Naive thymus-derived CD4-positive, alpha-beta T cell (primary cell): ENCODE data around the gene C9orf72. TPM values are rescaled to one million over a fixed set of nuclear protein-coding genes. Genes with fewer than 3 reads are reported as not detected.
A peak's percentile ranks its signal among the peaks of the same experiment; 100 is the strongest.
"Not testable (repeated sequence)": the region's sequence is repeated elsewhere in the genome, so short reads cannot be mapped to it uniquely, and the experiment has no call there.

Experiments
- ATAC-seq: fragments of 150-1000 bp; cut with Tn5 transposase; 2 replicates; pipeline ENCODE4 v1.10.0; 2021; ENCODE audit warnings: mild to moderate bottlenecking, moderate library complexity
- CTCF ChIA-PET: fragments of 350-600 bp; sonication (Branson Sonifier 250); formaldehyde crosslinking; loops from one replicate; lab custom pipeline; 2021; ENCODE audit warnings: antibody characterized with exemption; lab: Charles Lee
- POLR2A ChIA-PET: fragments of 350-600 bp; sonication (Branson Sonifier 250); formaldehyde crosslinking; loops from one replicate; lab custom pipeline; 2021; ENCODE audit warnings: antibody characterized with exemption, inconsistent platforms; lab: Charles Lee
- DNase-seq, 9 donors: peaks; one replicate each; pipeline versions ENCODE4 v3.0.0 to v3.0.0-alpha.2; 2020 to 2022; ENCODE audit warnings: mixed read lengths in 1 of 9
- H3K27ac ChIP-seq: one replicate; pipeline ENCODE4 v1.7.0; 2013; ENCODE audit warnings: mild to moderate bottlenecking, low read depth, low read length, moderate library complexity
- H3K27me3 ChIP-seq, 2 donors: one replicate each; pipeline ENCODE4 v1.7.0; 2013; ENCODE audit warnings: low read length in 2 of 2, mild to moderate bottlenecking in 2 of 2, moderate library complexity in 2 of 2; ENCODE audit not compliant: control insufficient read depth in 2 of 2, insufficient read depth in 2 of 2
- H3K36me3 ChIP-seq, 3 experiments: 1 replicate in 2 of 3; 2 replicates in 1 of 3; pipeline ENCODE4 v1.7.0; 2013; ENCODE audit warnings: low read length in 3 of 3, mild to moderate bottlenecking in 3 of 3, moderate library complexity in 1 of 3; ENCODE audit not compliant: insufficient read depth in 3 of 3, control insufficient read depth in 2 of 3
- H3K4me1 ChIP-seq, 2 donors: one replicate each; pipeline ENCODE4 v1.7.0; 2013; ENCODE audit warnings: low read length in 2 of 2, mild to moderate bottlenecking in 2 of 2, moderate library complexity in 1 of 2; ENCODE audit not compliant: control insufficient read depth in 2 of 2, insufficient read depth in 2 of 2
- H3K4me3 ChIP-seq: 2 replicates; pipeline ENCODE4 v1.7.0; 2013; ENCODE audit warnings: mild to moderate bottlenecking, low read length
- H3K9me3 ChIP-seq, 3 experiments: 1 replicate in 2 of 3; 2 replicates in 1 of 3; pipeline ENCODE4 v1.7.0; 2013; ENCODE audit warnings: low read length in 3 of 3; ENCODE audit not compliant: control insufficient read depth in 2 of 3
- H3K27ac Mint-ChIP-seq, 9 donors: one replicate each; pipeline ENCODE4 v1.8.0; 2020 to 2022; ENCODE audit warnings: mixed read lengths in 9 of 9, mild to moderate bottlenecking in 8 of 9, moderate library complexity in 5 of 9, inconsistent platforms in 2 of 9
- H3K27me3 Mint-ChIP-seq, 5 donors: one replicate each; pipeline ENCODE4 v1.8.0; 2021 to 2022; ENCODE audit warnings: mixed read lengths in 5 of 5, mild to moderate bottlenecking in 1 of 5
- H3K36me3 Mint-ChIP-seq, 5 donors: one replicate each; pipeline ENCODE4 v1.8.0; 2020 to 2022; ENCODE audit warnings: mixed read lengths in 5 of 5, mild to moderate bottlenecking in 3 of 5, inconsistent platforms in 1 of 5
- H3K4me1 Mint-ChIP-seq, 7 donors: one replicate each; pipeline ENCODE4 v1.8.0; 2020 to 2022; ENCODE audit warnings: mixed read lengths in 7 of 7, mild to moderate bottlenecking in 3 of 7, inconsistent platforms in 1 of 7
- H3K4me3 Mint-ChIP-seq, 10 donors: one replicate each; pipeline ENCODE4 v1.8.0; 2020 to 2022; ENCODE audit warnings: mild to moderate bottlenecking in 10 of 10, mixed read lengths in 10 of 10, moderate library complexity in 6 of 10, inconsistent platforms in 2 of 10
- H3K9me3 Mint-ChIP-seq, 11 donors: one replicate each; pipeline ENCODE4 v1.8.0; 2020 to 2022; ENCODE audit warnings: mixed read lengths in 11 of 11, mild to moderate bottlenecking in 4 of 11, inconsistent platforms in 1 of 11, moderate library complexity in 1 of 11
- intact Hi-C, 2 donors: fragments of 100-400 bp; cut with micrococcal nuclease; formaldehyde crosslinking; loops; one replicate each; pipeline ENCODE4 v1.15.1; 2023
- polyA plus RNA-seq, 2 donors: library from polyadenylated mRNA; unstranded; fragments of 300-500 nt; fragmentation: Illumina TruSeq; gene quantifications; one replicate each; pipeline ENCODE4 v1.2.3, GENCODE V29; 2021
- total RNA-seq, 6 experiments: library from RNA in 5 of 6; stranded (reverse) in 5 of 6; gene quantifications; 1 replicate in 5 of 6; 2 replicates in 1 of 6; pipeline ENCODE4 v1.2.3 and lab custom pipeline; 2021 to 2026

Gene C9orf72
- total and polyA plus RNA-seq, 7 experiments from 2014 or later = 9.2 to 65.8 (median 25.9) TPM

DNA sequence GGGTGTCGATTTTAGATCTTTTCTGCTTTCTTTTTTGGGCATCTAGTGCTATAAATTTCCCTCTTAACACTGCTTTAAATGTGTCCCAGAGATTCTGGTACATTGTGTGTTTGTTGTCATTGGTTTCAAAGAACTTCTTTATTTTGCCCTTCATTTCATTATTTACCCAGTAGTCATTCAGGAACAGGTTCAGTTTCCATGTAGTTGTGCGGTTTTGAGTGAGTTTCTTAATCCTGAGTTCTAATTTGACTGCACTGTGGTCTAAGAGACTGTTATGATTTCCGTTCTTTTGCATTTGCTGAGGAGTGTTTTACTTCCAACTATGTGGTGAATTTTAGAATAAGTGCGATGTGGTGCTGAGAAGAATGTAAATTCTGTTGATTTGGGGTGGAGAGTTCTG is 38.8 kb upstream of the C9orf72 start:
- intact Hi-C loops = loop anchor here in 1 of 2 donors (10.0 kb wide), 1 partner anchor 57 kb away; no protein-coding TSS in a partner anchor

DNA sequence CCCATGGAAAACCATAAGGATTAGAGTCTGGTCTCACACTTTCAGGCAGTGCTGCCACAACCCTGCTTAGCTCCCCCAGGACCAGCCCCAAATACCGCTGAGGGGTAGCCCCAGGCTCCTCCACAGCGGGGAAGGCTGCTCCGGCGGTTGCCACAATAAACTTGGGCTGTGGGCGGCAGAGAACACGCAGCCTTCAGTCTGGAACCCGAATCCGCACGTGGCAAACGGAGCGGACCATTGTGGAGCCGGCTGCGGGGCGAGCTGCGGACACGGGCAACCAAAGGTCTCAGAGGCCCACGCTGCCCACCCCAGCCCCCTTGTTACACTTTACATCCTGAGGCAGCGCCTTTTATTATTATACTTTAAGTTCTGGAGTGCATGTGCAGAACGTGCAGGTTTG is 37.3 kb upstream of the C9orf72 start:
- Histone ChIP-seq H3K27me3 (no peaks in the 10 kb centered on the region), H3K4me1 (no peaks in the 10 kb centered on the region), H3K36me3 (no peaks in the 10 kb centered on the region), H3K9me3 (no peaks in the 10 kb centered on the region), H3K4me3 (no peak overlapping the region), H3K27ac (no peak overlapping the region)
- Mint-ChIP-seq H3K36me3 (no peaks in the 10 kb centered on the region), H3K4me3 (no peak overlapping the region), H3K9me3 (peaks cover 0 to 8% (median 0%) of the 10 kb centered on the region in 11 donors), H3K27ac (no peak overlapping the region), H3K27me3 (peaks cover 6 to 25% (median 18%) of the 10 kb centered on the region in 5 donors), H3K4me1 (no peaks in the 10 kb centered on the region)
- no peak for DNase-seq
- ChIA-PET CTCF (no interaction called here), POLR2A (no interaction called here)
- intact Hi-C loops = loop anchor here in 1 of 2 donors (10.0 kb wide), 1 partner anchor 56 kb away; no protein-coding TSS in a partner anchor
- no peak for ATAC-seq

More for the DNA sequence above, 38.8 kb upstream of the C9orf72 start:
- DNase-seq, H3K36me3 Mint-ChIP-seq, H3K4me3 Mint-ChIP-seq, H3K9me3 Mint-ChIP-seq, H3K36me3 ChIP-seq, CTCF ChIA-PET, H3K4me1 Mint-ChIP-seq, H3K9me3 ChIP-seq, H3K4me1 ChIP-seq, ATAC-seq, POLR2A ChIA-PET, H3K27me3 ChIP-seq, H3K4me3 ChIP-seq, H3K27ac ChIP-seq, H3K27ac Mint-ChIP-seq: not testable (repeated sequence)
- peaks cover 8 to 27% (median 19%) of the 10 kb centered on the region in 5 donors for H3K27me3 Mint-ChIP-seq

GRCh38 chr9:27602954-27603353 is 29.7 kb upstream of the C9orf72 start:
- peaks cover 0 to 1% (median 0%) of the 10 kb centered on the region in 7 donors for H3K4me1 Mint-ChIP-seq
- no peaks in the 10 kb centered on the region for H3K9me3 ChIP-seq
- no peaks in the 10 kb centered on the region for H3K36me3 Mint-ChIP-seq
- H3K27ac Mint-ChIP-seq = no peak overlapping the region
- H3K27ac ChIP-seq = no peak overlapping the region
- no peaks in the 10 kb centered on the region for H3K27me3 ChIP-seq
- no peak for DNase-seq
- no peak overlapping the region for H3K4me3 Mint-ChIP-seq
- H3K4me1 ChIP-seq = no peaks in the 10 kb centered on the region
- POLR2A ChIA-PET = no interaction called here
- H3K9me3 Mint-ChIP-seq = no peaks in the 10 kb centered on the region
- intact Hi-C loops = no loop called here
- no peak overlapping the region for H3K4me3 ChIP-seq
- H3K36me3 ChIP-seq = no peaks in the 10 kb centered on the region
- peaks cover 0 to 9% (median 4%) of the 10 kb centered on the region in 5 donors for H3K27me3 Mint-ChIP-seq
- CTCF ChIA-PET = no interaction called here
- no peak for ATAC-seq

DNA sequence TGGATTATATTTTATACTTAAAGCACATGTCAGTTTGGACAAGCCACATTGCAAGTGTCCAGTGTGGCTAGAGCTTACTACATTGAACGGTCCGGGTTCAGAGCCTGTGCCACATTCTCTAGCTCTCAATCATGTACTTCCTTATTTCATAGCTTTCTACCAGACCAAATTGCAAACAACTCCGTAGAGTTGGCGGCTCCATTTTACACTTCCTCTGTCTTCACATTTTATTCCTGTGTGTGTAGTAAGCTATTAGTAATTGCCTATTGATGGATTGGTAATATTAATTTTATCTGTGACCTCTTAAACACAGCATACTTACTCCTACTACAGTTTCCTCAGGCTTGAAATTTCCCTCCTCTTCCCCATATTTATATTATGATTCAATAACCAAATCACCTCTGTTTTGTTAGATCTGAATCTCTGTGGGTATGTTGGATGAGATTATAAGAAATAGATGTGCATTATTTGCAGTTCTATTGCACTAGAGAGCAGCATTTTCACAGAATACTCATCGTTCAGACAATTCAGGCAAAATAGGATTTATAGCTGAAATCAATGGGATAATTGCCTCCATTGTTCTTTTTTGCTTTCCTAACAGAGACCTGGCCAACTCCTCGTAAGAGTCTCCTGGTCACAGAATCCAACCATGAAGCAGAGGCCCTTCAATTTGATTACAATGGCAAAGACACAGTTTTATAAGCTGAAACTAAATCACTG is 29.0 kb upstream of the C9orf72 start:
- Mint-ChIP-seq H3K4me1 (peaks cover 0 to 1% (median 0%) of the 10 kb centered on the region in 7 donors), H3K9me3 (no peaks in the 10 kb centered on the region), H3K4me3 (no peak overlapping the region), H3K27ac (no peak overlapping the region), H3K27me3 (peaks cover 0 to 9% (median 4%) of the 10 kb centered on the region in 5 donors), H3K36me3 (no peaks in the 10 kb centered on the region)
- no peak for ATAC-seq
- no peak for DNase-seq
- ChIA-PET POLR2A (no interaction called here), CTCF (no interaction called here)
- H3K27me3 ChIP-seq = no peaks in the 10 kb centered on the region
- intact Hi-C loops = no loop called here
- H3K4me3 ChIP-seq = no peak overlapping the region
- H3K27ac ChIP-seq = no peak overlapping the region
- H3K9me3 ChIP-seq = no peaks in the 10 kb centered on the region
- no peaks in the 10 kb centered on the region for H3K36me3 ChIP-seq
- H3K4me1 ChIP-seq = no peaks in the 10 kb centered on the region

- Mint-ChIP-seq H3K27ac (no peak overlapping the region), H3K4me1 (peaks cover 0 to 1% (median 0%) of the 10 kb centered on the region in 7 donors), H3K36me3 (no peaks in the 10 kb centered on the region), H3K4me3 (no peak overlapping the region), H3K27me3 (peaks cover 0 to 9% (median 4%) of the 10 kb centered on the region in 5 donors), H3K9me3 (no peaks in the 10 kb centered on the region)
- DNase-seq (no peak), ATAC-seq (no peak)
- intact Hi-C loops = no loop called here
- Histone ChIP-seq H3K27me3 (no peaks in the 10 kb centered on the region), H3K4me1 (no peaks in the 10 kb centered on the region), H3K4me3 (no peak overlapping the region), H3K36me3 (no peaks in the 10 kb centered on the region), H3K27ac (no peak overlapping the region), H3K9me3 (no peaks in the 10 kb centered on the region)
- CTCF ChIA-PET = no interaction called here
- POLR2A ChIA-PET = no interaction called here
Observed at GRCh38 chr9:27601396-27601795, 28.1 kb upstream of the C9orf72 start.

DNA sequence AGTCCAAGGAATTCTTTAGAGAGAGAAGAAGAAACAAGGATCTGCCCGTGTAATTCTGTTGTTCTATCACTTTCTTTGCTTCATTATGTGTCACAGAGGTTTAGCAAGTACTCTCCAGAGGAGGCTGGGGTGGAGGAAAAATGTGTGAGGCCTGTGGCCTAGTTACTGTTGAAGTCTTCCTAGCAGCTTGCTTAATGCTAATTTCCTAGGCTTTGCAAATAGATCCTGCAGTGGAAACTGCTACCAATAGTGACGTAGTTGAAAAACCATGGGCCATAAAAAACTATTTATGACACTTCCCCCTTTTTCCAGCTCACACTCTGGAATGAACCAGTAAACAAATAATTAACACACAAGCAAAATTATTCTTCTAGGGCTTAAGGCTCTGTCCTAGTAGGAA is 27.0 kb upstream of the C9orf72 start:
- Mint-ChIP-seq H3K9me3 (no peaks in the 10 kb centered on the region), H3K36me3 (no peaks in the 10 kb centered on the region), H3K27ac (no peak overlapping the region), H3K27me3 (peaks cover 0 to 8% (median 4%) of the 10 kb centered on the region in 5 donors), H3K4me1 (peaks cover 0 to 1% (median 0%) of the 10 kb centered on the region in 7 donors), H3K4me3 (no peak overlapping the region)
- ChIA-PET CTCF (no interaction called here), POLR2A (no interaction called here)
- Histone ChIP-seq H3K27me3 (no peaks in the 10 kb centered on the region), H3K4me3 (no peak overlapping the region), H3K9me3 (no peaks in the 10 kb centered on the region), H3K36me3 (no peaks in the 10 kb centered on the region), H3K4me1 (no peaks in the 10 kb centered on the region), H3K27ac (no peak overlapping the region)
- ATAC-seq = peak; percentile 24
- intact Hi-C loops = no loop called here
- no peak for DNase-seq

- DNase-seq (no peak), ATAC-seq (no peak)
- H3K36me3 ChIP-seq = no peaks in the 10 kb centered on the region
- no peak overlapping the region for H3K27ac ChIP-seq
- no peaks in the 10 kb centered on the region for H3K36me3 Mint-ChIP-seq
- ChIA-PET CTCF (interaction anchor here (0.6 kb wide), 1 partner anchor 15 kb away, joined by 3 read pairs; no protein-coding TSS in a partner anchor), POLR2A (interaction anchor here (0.6 kb wide), 1 partner anchor 10 kb away, joined by 3 read pairs; no protein-coding TSS in a partner anchor)
- H3K27ac Mint-ChIP-seq = no peak overlapping the region
- H3K27me3 ChIP-seq = no peaks in the 10 kb centered on the region
- H3K4me1 Mint-ChIP-seq = peaks cover 0 to 1% (median 0%) of the 10 kb centered on the region in 7 donors
- no peaks in the 10 kb centered on the region for H3K9me3 ChIP-seq
- no peaks in the 10 kb centered on the region for H3K4me1 ChIP-seq
- H3K9me3 Mint-ChIP-seq = no peaks in the 10 kb centered on the region
- no peak overlapping the region for H3K4me3 Mint-ChIP-seq
- peaks cover 0 to 8% (median 4%) of the 10 kb centered on the region in 5 donors for H3K27me3 Mint-ChIP-seq
- intact Hi-C loops = no loop called here
- no peak overlapping the region for H3K4me3 ChIP-seq
Observed at GRCh38 chr9:27599870-27600238, 26.6 kb upstream of the C9orf72 start.
